OCI-LY1 (cell line): ENCODE measurements around the gene BPNT1.

Source experiments
- EZH2 ChIP-seq: fragments of 200-600 bp; sonication (generic), shearing (Covaris generic); IDR thresholded peaks from 2 replicates; pipeline ENCODE4 v1.8.0; 2017; ENCODE audit warnings: borderline replicate concordance, mixed run types, mild to moderate bottlenecking, antibody characterized with exemption, low read length, moderate library complexity, mixed read lengths
- TF ChIP-seq, protein P1 (sequence below): fragments of 200-600 bp; sonication (generic), shearing (Covaris generic); IDR thresholded peaks from 2 replicates; pipeline ENCODE4 v1.5.1; 2017; ENCODE audit warnings: mild to moderate bottlenecking, antibody characterized with exemption, low read length, moderate library complexity, mixed read lengths

DNA sequence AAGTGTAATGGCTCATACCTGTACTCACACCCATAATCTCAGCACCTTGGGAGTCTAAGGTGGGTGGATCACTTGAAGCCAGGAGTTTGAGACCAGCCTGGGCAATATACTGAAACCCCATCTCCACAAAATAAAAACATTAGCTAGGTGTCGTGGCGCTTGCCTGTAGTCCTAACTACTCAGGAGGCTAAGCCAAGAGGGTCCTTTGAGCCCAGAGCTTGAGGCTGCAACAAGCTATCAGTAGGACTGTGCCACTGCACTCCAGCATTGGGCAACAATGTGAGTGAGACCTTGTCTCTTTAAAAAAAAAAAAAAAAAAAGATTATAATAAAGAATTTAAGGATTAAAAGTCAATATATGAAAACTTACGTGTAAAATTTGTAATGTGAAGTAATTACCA lies 11.7 kb downstream of the BPNT1 start:
- TF ChIP-seq, protein P1, sequence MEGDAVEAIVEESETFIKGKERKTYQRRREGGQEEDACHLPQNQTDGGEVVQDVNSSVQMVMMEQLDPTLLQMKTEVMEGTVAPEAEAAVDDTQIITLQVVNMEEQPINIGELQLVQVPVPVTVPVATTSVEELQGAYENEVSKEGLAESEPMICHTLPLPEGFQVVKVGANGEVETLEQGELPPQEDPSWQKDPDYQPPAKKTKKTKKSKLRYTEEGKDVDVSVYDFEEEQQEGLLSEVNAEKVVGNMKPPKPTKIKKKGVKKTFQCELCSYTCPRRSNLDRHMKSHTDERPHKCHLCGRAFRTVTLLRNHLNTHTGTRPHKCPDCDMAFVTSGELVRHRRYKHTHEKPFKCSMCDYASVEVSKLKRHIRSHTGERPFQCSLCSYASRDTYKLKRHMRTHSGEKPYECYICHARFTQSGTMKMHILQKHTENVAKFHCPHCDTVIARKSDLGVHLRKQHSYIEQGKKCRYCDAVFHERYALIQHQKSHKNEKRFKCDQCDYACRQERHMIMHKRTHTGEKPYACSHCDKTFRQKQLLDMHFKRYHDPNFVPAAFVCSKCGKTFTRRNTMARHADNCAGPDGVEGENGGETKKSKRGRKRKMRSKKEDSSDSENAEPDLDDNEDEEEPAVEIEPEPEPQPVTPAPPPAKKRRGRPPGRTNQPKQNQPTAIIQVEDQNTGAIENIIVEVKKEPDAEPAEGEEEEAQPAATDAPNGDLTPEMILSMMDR = no peak
- TF ChIP-seq EZH2 = no peak
